ENCODE results near the gene ARFIP2.
"Not testable (repeated sequence)": the region's sequence is repeated elsewhere in the genome, so short reads cannot be mapped to it uniquely, and the experiment has no call there.

ARFIP2 gene

DNA sequence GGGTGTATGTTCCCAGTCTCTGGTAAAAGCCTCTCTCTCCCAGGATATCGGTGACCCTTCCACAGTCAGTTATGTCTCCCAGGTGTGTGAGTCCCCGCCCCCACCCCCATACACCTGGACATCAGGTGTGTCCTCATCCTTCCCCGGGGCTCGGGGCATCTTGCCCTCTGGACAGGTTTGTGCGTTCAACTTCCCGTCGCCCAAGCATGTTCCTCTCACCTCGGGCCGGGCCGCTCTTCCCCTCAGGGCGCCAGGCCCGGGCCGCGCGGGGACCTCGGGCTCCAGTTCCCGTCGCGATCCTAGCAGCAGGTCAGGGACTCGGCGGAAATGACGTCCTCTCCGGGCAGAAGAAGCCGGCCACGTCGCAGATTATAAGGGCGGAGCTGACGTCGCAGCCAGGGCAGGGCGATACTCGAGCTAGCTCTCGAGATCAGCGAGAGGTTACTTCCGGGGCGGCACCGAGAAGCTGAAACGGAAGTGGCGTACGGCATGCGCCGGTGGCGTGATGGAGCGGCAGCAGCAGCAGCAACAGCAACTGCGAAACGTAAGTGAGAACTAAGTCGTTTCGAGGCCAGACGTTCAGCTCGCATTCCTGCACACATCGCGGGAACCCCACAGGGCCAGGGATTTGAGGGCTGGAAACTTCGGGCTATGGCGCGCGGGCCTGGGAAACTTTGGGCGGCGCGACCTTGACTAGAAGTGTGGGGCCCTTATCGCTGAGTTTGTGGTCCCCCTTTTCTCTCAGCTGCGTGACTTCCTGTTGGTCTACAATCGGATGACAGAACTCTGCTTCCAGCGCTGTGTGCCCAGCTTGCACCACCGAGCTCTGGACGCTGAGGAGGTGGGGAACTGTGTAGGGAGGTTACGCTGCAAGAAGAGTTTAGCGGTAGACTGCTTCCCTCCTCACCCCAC is at the start of gene ARFIP2, which contains the start of gene TIMM10B:
Gene ARFIP2 (minus strand): TSS at position 320 of the 912 bp plus-strand sequence. CDS start 910 bp downstream, outside the sequence.
Gene TIMM10B (plus strand): TSS at position 490 of the 912 bp plus-strand sequence. CDS start 16 bp downstream, at position 506.
- DNase-seq (ENCODE audit: low read depth in 1 of 2, low spot score in 1 of 2): peak; percentile 83 to 93

GRCh38 chr11:6530848-6531247 is 49.7 kb upstream of the ARFIP2 start:
- no peak for DNase-seq (ENCODE audit: low read depth in 1 of 2, low spot score in 1 of 2)

GRCh38 chr11:6529266-6529665 is 48.1 kb upstream of the ARFIP2 start:
- DNase-seq (ENCODE audit: low read depth in 1 of 2, low spot score in 1 of 2): no peak

GRCh38 chr11:6526411-6527135 is 45.4 kb upstream of the ARFIP2 start:
- no peak for DNase-seq (ENCODE audit: low read depth in 1 of 2, low spot score in 1 of 2)

GRCh38 chr11:6523253-6523652 is 42.1 kb upstream of the ARFIP2 start:
- no peak for DNase-seq (ENCODE audit: low read depth in 1 of 2, low spot score in 1 of 2)

DNA sequence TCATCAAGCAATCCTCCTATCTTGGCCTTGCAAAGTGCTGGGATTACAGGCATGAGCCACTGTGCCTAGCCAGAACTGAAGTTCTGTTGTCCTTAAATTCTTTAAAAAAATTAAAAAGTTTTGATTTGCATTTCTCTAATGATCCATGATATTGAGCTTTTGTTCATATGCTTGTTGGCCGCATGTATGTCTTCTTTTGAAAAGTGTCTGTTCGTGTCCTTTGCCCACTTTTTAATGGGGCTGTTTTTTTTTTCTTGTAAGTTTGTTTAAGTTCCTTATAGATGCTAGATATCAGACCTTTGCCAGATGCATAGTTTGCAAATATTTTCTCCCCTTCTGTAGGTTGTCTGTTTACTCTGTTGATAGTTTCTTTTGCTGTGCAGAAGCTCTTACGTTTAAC is 40.8 kb upstream of the ARFIP2 start:
- not testable (repeated sequence) for DNase-seq (ENCODE audit: low read depth in 1 of 2, low spot score in 1 of 2)

DNA sequence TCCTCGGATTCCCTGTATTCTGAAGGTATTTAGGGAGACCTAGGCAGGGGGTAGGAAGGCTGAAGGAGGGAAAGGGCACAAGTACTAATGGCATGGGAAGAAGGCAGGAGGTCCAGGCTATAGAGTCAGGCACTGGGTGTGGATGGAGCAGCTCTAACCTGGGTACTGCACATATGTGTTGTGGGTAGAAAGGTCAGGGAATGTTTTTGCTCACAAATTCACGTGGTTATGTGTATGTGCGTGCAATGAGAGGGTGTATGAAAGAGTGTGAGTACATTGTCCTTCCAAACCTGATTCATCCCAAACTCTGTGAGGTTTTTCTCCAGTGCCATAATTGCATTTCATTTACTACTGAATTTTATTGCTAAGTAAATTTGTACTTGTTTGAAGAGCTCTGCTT is 39.1 kb upstream of the ARFIP2 start:
- no peak for DNase-seq (ENCODE audit: low read depth in 1 of 2, low spot score in 1 of 2)

GRCh38 chr11:6516865-6517264 is 35.7 kb upstream of the ARFIP2 start:
- no peak for DNase-seq (ENCODE audit: low read depth in 1 of 2, low spot score in 1 of 2)

DNA sequence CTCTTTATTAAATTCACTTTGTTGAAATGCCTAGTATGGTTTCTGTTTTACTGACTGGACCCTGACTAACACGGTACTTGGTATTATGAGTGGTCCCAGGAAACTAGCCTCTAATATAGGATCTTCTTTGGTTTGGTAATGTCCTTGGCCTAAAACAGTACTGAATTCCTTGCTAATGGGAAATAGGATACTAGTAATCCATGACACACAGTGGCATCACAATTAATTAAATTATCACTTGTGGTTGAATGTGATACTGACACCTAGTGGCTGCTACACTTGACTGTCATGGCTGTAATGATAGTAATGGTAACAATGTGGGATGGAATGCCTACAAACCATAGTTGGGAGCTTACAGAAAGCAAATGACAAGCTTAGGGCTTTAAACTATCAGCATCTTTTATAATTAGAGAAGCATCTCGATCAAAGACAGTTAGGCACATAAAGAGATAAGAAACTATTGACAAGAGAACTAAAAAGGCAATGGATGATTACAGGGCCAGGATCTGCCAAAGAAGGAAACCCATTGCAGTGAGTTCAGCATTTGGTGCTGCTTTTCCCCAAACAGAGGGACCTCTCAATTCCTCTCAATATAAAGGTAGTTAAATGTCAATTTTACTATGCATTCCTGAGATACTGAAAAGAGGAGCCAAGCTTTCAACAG is 24.6 kb upstream of the ARFIP2 start:
- DNase-seq (ENCODE audit: low read depth in 1 of 2, low spot score in 1 of 2): no peak

DNA sequence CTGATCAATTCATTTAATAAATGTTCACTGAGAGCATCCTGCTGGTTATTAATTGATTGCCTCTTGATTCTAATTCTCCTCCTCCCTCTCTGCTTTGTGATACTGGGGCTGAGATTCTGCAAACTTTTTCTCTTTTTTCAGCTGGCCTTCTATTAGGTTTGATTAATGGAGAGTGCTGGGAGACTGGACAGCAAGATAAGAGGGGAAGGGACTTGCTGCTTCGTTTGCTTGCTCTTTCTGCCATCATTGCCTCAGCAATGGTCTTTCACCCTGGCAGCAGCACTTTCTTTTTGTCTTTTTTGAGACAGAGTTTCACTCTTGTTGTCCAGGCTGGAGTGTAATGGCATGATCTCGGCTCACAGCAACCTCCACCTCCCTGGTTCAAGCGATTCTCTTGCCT is 23.0 kb upstream of the ARFIP2 start:
- DNase-seq (ENCODE audit: low read depth in 1 of 2, low spot score in 1 of 2): no peak

DNA sequence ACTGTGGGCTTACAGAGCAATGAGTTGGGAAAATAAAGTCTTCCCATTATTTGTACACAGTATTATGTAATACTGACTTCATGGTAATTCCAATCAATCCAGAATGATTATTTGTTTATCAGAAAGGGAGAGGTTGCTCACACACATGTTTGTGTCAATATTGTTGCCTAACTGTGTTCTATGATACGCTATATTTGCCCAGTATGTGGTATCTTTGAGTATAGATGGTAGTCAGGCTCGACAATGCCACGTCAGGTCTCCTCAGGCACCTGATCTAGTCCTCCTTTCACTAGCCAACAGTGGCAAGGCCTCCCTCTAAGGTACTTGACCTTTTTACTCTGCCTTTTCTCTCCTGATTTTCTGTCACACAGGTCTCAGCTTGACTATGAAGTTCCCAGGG is 21.3 kb upstream of the ARFIP2 start:
- no peak for DNase-seq (ENCODE audit: low read depth in 1 of 2, low spot score in 1 of 2)

DNA sequence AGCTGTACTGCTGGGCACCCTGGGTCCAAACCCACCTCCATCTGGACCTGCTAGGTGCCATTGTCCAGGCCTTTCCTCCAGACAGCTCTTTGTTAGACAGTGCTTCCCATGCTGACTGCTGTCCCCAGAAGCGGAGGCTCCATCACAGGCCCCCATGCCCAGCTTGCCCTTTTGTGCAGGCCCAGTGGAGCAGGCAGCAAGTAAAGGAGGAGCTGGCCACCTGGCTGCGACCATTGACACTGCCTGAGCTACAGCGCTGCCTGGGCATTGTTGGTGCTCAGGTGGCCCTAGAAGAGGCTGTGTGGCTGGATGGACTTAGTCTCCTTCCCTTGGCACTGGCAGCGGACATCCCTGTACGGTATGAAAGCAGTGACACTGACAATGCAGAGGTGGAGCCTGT is 17.4 kb upstream of the ARFIP2 start:
- no peak for DNase-seq (ENCODE audit: low read depth in 1 of 2, low spot score in 1 of 2)

DNA sequence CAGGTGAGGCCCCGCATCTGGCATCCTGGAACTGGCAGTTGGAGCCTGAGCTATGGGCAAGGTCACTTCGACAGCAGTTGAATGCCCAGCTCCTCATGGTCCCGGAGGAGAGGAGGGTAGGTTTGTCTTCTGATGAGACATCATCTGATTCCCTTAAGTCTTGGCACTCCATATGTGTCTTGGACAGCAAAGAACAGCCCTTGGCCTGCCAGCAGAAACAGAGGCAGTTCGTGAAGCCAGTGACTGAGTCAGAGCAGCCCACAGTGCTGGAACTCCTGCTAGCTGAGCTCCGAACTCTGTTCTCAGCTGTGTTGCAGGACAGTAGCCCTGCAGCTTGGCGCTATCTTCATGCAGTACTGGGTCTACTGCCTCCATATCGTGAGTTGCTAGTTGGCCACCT is 17.0 kb upstream of the ARFIP2 start:
- DNase-seq (ENCODE audit: low read depth in 1 of 2, low spot score in 1 of 2): no peak

DNA sequence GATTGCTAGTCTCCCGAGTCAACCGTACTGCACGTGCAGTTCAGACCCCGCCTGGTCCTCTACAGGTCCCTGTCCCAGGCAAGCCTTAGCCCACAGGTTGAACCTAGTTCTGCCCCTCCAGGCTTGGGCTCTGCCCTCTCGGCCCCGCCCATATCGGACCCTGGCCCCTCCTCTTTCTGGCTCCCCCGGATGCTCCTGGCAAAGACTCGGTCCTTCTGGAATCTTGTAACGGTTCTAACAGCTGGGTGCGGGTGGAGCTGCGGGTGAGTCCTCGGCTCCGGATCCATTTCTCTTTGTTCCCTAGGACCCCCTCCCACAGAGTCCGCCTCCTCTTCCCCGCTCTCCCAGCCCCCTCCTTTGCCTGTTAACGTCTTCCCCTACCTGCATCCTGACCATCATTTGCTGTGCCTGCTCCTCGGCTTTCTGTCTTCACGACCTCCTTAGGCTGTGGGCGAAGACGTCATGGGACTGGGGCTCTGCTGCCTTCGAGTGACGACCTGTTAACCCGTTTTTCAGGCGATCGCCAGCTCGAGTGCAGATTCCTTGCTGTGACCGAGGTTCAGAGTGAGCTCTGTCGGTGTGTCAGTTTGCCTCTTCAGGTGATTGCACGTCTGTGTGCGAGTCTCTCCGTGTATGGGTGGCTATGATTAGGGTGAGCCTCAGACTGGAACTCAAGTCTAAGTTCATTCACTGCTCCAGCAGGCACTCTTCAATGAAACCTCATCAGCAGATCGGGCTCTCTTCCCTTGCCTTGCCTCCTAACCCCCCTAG is 16.1 kb upstream of the ARFIP2 start, which contains the start of gene DNHD1:
Gene DNHD1 (plus strand): TSS at position 212 of the 771 bp plus-strand sequence. CDS start 936 bp downstream, outside the sequence.
- no peak for DNase-seq (ENCODE audit: low read depth in 1 of 2, low spot score in 1 of 2)

DNA sequence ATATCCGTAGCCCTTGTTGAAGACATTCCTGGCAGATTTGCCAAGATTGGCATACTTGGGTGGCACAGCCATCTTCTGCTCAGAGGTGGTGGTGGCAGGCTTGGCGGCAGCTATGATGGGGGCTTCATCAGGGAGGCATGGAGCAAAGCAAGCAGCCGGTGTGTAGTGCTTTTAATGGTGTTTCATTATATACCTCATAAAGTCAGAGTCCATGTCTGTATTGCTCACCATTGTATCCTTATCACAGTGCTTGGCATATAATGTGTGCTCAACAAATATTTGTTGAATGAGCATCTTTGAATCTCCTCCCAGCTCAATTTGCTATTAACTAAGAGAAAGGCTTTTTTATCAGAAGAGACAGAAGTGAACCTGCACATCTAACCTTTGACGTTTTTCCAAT is 8.2 kb upstream of the ARFIP2 start:
- no peak for DNase-seq (ENCODE audit: low read depth in 1 of 2, low spot score in 1 of 2)

- no peak for DNase-seq (ENCODE audit: low read depth in 1 of 2, low spot score in 1 of 2)
Measured at GRCh38 chr11:6488821-6489220, 7.7 kb upstream of the ARFIP2 start.

DNA sequence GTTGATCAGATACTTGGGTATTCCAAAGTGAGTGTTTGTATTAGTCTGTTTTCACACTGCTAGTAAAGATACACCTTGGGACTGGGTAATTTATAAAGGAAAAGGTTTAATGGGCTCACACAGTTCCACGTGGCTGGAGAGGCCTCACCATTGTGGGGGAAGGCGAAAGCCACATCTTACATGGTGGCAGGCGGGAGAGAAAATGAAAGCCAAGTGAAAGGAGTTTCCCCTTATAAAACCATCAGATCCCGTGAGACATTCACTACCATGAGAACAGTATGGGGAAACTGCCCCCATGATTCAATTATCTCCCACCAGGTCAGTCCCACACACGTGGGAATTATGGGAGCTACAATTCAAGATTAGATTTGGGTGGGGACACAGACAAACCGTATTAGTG is 7.2 kb upstream of the ARFIP2 start:
- DNase-seq (ENCODE audit: low read depth in 1 of 2, low spot score in 1 of 2): no peak

GRCh38 chr11:6486938-6487337 is 5.8 kb upstream of the ARFIP2 start:
- DNase-seq (ENCODE audit: low read depth in 1 of 2, low spot score in 1 of 2): no peak

DNA sequence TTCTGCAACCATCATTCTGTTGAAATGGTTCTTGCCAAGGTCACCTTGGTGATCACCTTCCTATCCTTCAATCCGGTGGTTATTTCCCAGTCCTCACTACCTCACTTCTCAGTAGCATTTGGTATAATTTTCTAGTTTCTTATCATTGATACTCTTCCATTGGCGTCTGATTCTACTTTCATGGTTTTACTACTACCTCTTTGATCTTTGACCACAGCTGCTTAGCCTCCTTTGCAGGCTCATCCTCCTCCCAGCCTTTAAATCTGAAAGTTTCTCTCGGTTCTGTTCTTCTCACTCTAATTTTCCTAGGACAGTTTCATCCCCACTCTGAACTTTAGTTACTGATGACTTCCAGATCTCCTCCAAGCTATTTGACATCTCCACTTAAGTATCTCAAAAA is 5.1 kb upstream of the ARFIP2 start:
- DNase-seq (ENCODE audit: low read depth in 1 of 2, low spot score in 1 of 2): no peak

GRCh38 chr11:6485661-6486060 is 4.5 kb upstream of the ARFIP2 start:
- DNase-seq (ENCODE audit: low read depth in 1 of 2, low spot score in 1 of 2): no peak

DNA sequence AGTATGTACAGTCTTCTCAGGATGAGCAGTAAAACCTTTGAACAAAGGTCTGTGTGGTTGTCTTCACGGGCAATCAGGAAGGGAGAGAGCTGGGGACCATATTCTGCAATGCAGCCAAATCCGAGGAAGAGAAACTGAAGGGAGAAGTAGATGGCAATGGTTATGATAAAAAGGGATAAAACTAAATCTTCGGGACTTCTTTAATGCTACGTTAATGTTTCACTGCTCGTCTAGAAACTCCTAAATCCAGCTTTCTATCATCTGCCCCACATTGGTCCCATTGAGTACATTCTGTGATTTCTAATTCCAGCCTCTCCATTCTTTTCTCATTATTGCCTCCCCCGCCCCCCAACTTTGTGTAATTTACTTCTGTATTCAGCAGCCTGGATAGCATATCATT is 1.9 kb upstream of the ARFIP2 start:
- DNase-seq (ENCODE audit: low read depth in 1 of 2, low spot score in 1 of 2): no peak
